Left lung (tissue), 10 donors: ENCODE measurements around the gene DBNDD2. TPM values are rescaled to one million over a fixed set of nuclear protein-coding genes. Genes with fewer than 3 reads are reported as not detected.

Experiments used
- ATAC-seq: fragments of 200-7000 bp; cut with Tn5 transposase; one replicate; pipeline ENCODE4 v1.9.1; 2020; ENCODE audit warnings: moderate library complexity
- DNase-seq, 4 donors: peaks; one replicate each; pipeline ENCODE4 v3.0.0-alpha.2; 2013 to 2020
- H3K27ac ChIP-seq, 2 donors: fragments of 200-600 bp; sonication (generic) in 1 of 2; one replicate each; pipeline versions ENCODE4 v1.5.0 to v1.8.0; 2020 to 2021
- H3K27me3 ChIP-seq, 2 donors: fragments of 200-600 bp; sonication (generic) in 1 of 2; one replicate each; pipeline versions ENCODE4 v1.5.0 to v1.8.0; 2020 to 2021
- H3K36me3 ChIP-seq, 2 donors: fragments of 200-600 bp; sonication (generic) in 1 of 2; one replicate each; pipeline versions ENCODE4 v1.5.0 to v1.8.0; 2020 to 2021
- H3K4me1 ChIP-seq, 2 donors: fragments of 200-600 bp; one replicate each; pipeline ENCODE4 v1.8.0; 2021
- H3K4me3 ChIP-seq, 2 donors: fragments of 200-600 bp; sonication (generic) in 1 of 2; one replicate each; pipeline versions ENCODE4 v1.5.0 to v1.8.0; 2020 to 2021; ENCODE audit warnings: mild to moderate bottlenecking in 1 of 2
- H3K9me3 ChIP-seq, 2 donors: fragments of 200-600 bp; sonication (generic) in 1 of 2; one replicate each; pipeline versions ENCODE4 v1.5.0 to v1.8.0; 2020 to 2021
- intact Hi-C, 2 donors: fragments of 100-400 bp; cut with DNase I; formaldehyde crosslinking; loops; one replicate each; pipeline versions ENCODE4 v1.11.2 to v1.14.2; 2022
- polyA plus RNA-seq, 6 donors: library from polyadenylated mRNA; unstranded; fragments of 120-200 nt; gene quantifications; one replicate each; pipeline ENCODE4 v1.2.1, GENCODE V29; 2013; ENCODE audit not compliant: insufficient read length in 6 of 6
- total RNA-seq, 2 donors: library from RNA; stranded (reverse); fragmentation: NEBNext Ultra II Directional; extraction: Animal tissue kit (Norgen Biotek cat#: 25700); gene quantifications; one replicate each; pipeline ENCODE4 v1.2.1, GENCODE V29; 2021
- TF ChIP-seq, protein P1 (sequence below), 2 donors: fragments of 200-600 bp; sonication (generic) in 1 of 2; IDR thresholded peaks; one replicate each; pipeline versions ENCODE4 v1.5.0 to v1.8.0; 2021; ENCODE audit warnings: antibody characterized with exemption in 2 of 2
- donor health status: DM: no; HTN: yes; CAD: no.
- donor health status: DM: no; HTN: no; CAD: no.

DBNDD2 gene
- total and polyA plus RNA-seq, 8 donors: 18.9 to 66.4 (median 21.8) TPM

DNA sequence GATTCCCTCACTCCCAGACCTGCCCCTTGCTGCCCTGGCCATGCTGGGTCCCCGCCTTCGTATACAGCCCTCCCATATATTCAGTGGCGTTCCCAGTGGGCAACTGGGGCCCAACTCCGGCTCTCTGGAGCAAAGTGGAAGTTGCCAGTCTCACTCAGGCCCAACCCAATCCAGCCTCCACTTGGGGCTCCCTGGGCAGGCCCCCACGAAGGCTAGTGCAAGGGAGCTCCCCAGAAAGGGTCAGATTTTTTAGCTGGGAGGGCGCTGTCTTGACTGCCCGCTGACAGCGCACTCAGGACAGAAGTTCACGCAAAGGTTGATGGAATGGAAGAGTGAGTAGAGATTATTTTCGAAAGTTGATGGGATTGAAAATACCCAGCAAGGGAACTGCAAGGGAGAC is 35.8 kb upstream of the DBNDD2 start:
- ATAC-seq (no peak), DNase-seq (no peak)
- Histone ChIP-seq H3K27me3 (no peaks in the 10 kb centered on the region), H3K4me3 (no peak overlapping the region), H3K9me3 (no peaks in the 10 kb centered on the region), H3K4me1 (peaks cover 0 to 39% of the 10 kb centered on the region in 2 donors), H3K36me3 (peaks cover 0 to 16% of the 10 kb centered on the region in 2 donors), H3K27ac (no peak overlapping the region)
- TF ChIP-seq, protein P1, sequence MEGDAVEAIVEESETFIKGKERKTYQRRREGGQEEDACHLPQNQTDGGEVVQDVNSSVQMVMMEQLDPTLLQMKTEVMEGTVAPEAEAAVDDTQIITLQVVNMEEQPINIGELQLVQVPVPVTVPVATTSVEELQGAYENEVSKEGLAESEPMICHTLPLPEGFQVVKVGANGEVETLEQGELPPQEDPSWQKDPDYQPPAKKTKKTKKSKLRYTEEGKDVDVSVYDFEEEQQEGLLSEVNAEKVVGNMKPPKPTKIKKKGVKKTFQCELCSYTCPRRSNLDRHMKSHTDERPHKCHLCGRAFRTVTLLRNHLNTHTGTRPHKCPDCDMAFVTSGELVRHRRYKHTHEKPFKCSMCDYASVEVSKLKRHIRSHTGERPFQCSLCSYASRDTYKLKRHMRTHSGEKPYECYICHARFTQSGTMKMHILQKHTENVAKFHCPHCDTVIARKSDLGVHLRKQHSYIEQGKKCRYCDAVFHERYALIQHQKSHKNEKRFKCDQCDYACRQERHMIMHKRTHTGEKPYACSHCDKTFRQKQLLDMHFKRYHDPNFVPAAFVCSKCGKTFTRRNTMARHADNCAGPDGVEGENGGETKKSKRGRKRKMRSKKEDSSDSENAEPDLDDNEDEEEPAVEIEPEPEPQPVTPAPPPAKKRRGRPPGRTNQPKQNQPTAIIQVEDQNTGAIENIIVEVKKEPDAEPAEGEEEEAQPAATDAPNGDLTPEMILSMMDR (IDR thresholded peaks at IDR 0.05): no peak
- intact Hi-C loops: no loop called here

DNA sequence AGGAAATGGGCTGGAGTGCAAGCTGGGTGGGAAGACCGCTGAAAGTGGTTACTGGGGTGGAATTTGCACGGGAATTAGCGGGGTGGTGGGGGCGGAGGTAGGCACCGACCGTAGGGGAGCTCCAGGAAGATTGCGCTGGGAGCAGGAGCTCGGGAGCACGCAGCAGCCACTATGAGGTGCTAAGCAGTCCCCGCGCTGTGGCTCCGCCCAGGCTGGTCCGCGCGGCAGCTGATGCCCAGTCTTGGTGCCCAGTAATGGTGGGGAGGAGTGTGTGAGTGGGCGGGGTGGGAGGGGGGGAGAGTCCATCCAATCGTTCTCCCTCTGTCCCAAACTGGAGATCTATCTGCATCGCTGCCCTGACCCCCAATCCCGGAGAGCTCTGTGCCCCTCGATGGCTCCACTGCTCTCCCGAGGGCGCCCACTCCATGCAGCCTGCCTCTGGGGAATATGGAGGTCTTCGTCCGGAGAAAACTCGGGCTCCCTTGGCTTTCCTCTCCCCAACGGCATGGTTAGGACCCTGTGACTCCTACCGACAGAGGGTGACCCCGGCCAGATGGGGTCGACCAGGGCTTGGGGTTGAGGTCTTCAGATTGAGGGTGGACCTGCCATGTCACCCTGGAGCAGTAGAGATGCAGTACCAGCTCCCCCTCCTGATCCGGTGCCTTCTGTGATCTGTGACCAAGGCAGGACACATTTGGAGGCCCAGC is 35.3 kb upstream of the DBNDD2 start:
- DNase-seq (peak in 2 of 4 donors; percentile 53 to 85), ATAC-seq (peak; percentile 61)
- H3K4me3 ChIP-seq: peak overlapping the region; percentile 37 to 45
- peaks cover 0 to 10% of the 10 kb centered on the region in 2 donors for H3K36me3 ChIP-seq
- no peaks in the 10 kb centered on the region for H3K27me3 ChIP-seq
- TF ChIP-seq, protein P1 (IDR thresholded peaks at IDR 0.05): no peak
- peaks cover 0 to 33% of the 10 kb centered on the region in 2 donors for H3K4me1 ChIP-seq
- H3K9me3 ChIP-seq: no peaks in the 10 kb centered on the region
- intact Hi-C loops: no loop called here
- H3K27ac ChIP-seq: peak overlapping the region; percentile 48 to 49

- intact Hi-C loops: no loop called here
Observed at GRCh38 chr20:45373353-45374100, 34.6 kb upstream of the DBNDD2 start.

GRCh38 chr20:45374101-45374467 is 34.0 kb upstream of the DBNDD2 start:
- Histone ChIP-seq H3K27me3 (no peaks in the 10 kb centered on the region), H3K4me3 (peak overlapping the region; percentile 37 to 45), H3K4me1 (peaks cover 0 to 20% of the 10 kb centered on the region in 2 donors), H3K27ac (peak overlapping the region in 1 of 2 donors; percentile 48), H3K36me3 (peaks cover 0 to 8% of the 10 kb centered on the region in 2 donors), H3K9me3 (no peaks in the 10 kb centered on the region)
- no peak for DNase-seq
- intact Hi-C loops: no loop called here
- TF ChIP-seq, protein P1 (IDR thresholded peaks at IDR 0.05): no peak
- ATAC-seq: no peak

More at GRCh38 chr20:45373353-45374100, 34.6 kb upstream of the DBNDD2 start:
- peak overlapping the region; percentile 48 to 49 for H3K27ac ChIP-seq
- peaks cover 0 to 26% of the 10 kb centered on the region in 2 donors for H3K4me1 ChIP-seq
- H3K9me3 ChIP-seq: no peaks in the 10 kb centered on the region
- no peaks in the 10 kb centered on the region for H3K27me3 ChIP-seq
- TF ChIP-seq, protein P1 (IDR thresholded peaks at IDR 0.05): peak; percentile 83 to 91
- H3K36me3 ChIP-seq: peaks cover 0 to 8% of the 10 kb centered on the region in 2 donors
- DNase-seq (peak; percentile 47 to 95 (median 88)), ATAC-seq (peak; percentile 81)
- H3K4me3 ChIP-seq: peak overlapping the region; percentile 37 to 45

DNA sequence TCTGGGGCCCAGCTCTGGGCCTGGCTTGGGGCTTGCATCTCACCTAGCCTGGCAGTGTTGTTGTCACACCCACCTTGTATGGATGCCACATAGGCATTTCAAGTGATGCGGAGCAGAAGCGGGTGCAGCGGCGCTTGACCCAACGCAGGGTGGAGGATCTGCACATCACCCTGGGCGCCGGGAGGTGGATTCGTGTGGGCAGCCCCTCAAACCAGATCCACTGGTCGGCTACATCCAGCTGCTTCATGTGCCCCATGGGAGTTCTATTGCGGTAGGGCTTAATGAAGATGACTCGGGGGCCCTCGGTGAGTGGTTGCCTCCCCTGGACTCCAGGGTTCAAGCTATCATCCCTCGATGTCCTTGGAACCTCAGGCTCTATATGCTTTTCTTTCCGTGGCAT is 33.1 kb upstream of the DBNDD2 start:
- intact Hi-C loops: no loop called here
- DNase-seq (no peak), ATAC-seq (no peak)
- Histone ChIP-seq H3K9me3 (no peaks in the 10 kb centered on the region), H3K27ac (no peak overlapping the region), H3K27me3 (no peaks in the 10 kb centered on the region), H3K4me3 (no peak overlapping the region), H3K4me1 (peaks cover 0 to 17% of the 10 kb centered on the region in 2 donors), H3K36me3 (peaks cover 0 to 8% of the 10 kb centered on the region in 2 donors)
- TF ChIP-seq, protein P1 (IDR thresholded peaks at IDR 0.05): no peak
